ENCODE results near the gene CRY1.
A peak's percentile ranks its signal among the peaks of the same experiment; 100 is the strongest.

DNA sequence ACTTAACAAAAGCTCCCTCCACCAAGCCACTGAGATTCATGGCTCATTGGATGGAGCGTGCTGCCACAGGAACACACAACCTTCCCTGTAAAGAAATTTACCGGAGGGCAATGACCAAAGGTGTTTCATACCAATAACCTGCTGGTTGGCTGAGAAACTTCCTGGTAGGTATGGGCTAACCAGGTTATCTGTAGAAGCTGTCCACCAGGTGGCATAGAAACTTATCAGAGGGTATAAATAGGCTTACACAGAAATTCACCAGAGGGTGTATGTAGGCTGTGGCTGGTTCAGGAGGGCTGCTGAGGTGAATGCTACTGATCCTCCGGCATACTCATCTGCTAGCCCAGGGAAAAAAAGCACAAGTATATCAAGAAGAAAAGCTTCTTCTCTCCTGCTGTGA is 79.3 kb downstream of the CRY1 start:
- TF ChIP-seq, protein P1, sequence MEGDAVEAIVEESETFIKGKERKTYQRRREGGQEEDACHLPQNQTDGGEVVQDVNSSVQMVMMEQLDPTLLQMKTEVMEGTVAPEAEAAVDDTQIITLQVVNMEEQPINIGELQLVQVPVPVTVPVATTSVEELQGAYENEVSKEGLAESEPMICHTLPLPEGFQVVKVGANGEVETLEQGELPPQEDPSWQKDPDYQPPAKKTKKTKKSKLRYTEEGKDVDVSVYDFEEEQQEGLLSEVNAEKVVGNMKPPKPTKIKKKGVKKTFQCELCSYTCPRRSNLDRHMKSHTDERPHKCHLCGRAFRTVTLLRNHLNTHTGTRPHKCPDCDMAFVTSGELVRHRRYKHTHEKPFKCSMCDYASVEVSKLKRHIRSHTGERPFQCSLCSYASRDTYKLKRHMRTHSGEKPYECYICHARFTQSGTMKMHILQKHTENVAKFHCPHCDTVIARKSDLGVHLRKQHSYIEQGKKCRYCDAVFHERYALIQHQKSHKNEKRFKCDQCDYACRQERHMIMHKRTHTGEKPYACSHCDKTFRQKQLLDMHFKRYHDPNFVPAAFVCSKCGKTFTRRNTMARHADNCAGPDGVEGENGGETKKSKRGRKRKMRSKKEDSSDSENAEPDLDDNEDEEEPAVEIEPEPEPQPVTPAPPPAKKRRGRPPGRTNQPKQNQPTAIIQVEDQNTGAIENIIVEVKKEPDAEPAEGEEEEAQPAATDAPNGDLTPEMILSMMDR (IDR thresholded peaks at IDR 0.05): peak in 3 of 6 experiments; percentile 85
- TF ChIP-seq POLR2A (IDR thresholded peaks at IDR 0.05): no peak
